Raji (cell line): ENCODE data around the gene SPO11.

Source experiments
- POLR2A ChIP-seq: IDR thresholded peaks from 2 replicates; pipeline ENCODE4 v1.6.1; 2011; ENCODE audit warnings: low read depth, low read length, control low read depth; ENCODE audit not compliant: insufficient read depth

Gene SPO11

GRCh38 chr20:57375652-57376230 lies 46.1 kb downstream of the SPO11 start:
- no peak for TF ChIP-seq POLR2A

- TF ChIP-seq POLR2A = no peak
Measured at GRCh38 chr20:57377350-57377749, 47.7 kb downstream of the SPO11 start.

- no peak for TF ChIP-seq POLR2A
Measured at GRCh38 chr20:57378107-57378506, 48.5 kb downstream of the SPO11 start.

- TF ChIP-seq POLR2A = no peak
Measured at GRCh38 chr20:57378646-57379262, 49.2 kb downstream of the SPO11 start.

GRCh38 chr20:57379263-57379647 lies 49.7 kb downstream of the SPO11 start:
- TF ChIP-seq POLR2A = no peak

GRCh38 chr20:57380081-57380750 lies 50.6 kb downstream of the SPO11 start:
- TF ChIP-seq POLR2A = no peak

- no peak for TF ChIP-seq POLR2A
Measured at GRCh38 chr20:57381596-57382503, 52.2 kb downstream of the SPO11 start.

GRCh38 chr20:57382516-57382915 lies 52.9 kb downstream of the SPO11 start:
- no peak for TF ChIP-seq POLR2A

- no peak for TF ChIP-seq POLR2A
Measured at GRCh38 chr20:57383447-57384347, 54.1 kb downstream of the SPO11 start.

GRCh38 chr20:57384486-57384885 lies 54.9 kb downstream of the SPO11 start:
- TF ChIP-seq POLR2A = no peak

- TF ChIP-seq POLR2A = no peak
Measured at GRCh38 chr20:57384953-57385761, 55.6 kb downstream of the SPO11 start.

GRCh38 chr20:57385940-57386339 lies 56.3 kb downstream of the SPO11 start:
- no peak for TF ChIP-seq POLR2A

- TF ChIP-seq POLR2A = no peak
Measured at GRCh38 chr20:57386762-57387161, 57.2 kb downstream of the SPO11 start.

GRCh38 chr20:57387463-57387862 lies 57.9 kb downstream of the SPO11 start:
- TF ChIP-seq POLR2A = no peak
